Retinal pigment epithelial cell (primary cell): ENCODE results near the gene SYVN1.
"Not testable (repeated sequence)": the region's sequence is repeated elsewhere in the genome, so short reads cannot be mapped to it uniquely, and the experiment has no call there.

Source experiments
- DNase-seq: peaks from one replicate; pipeline ENCODE4 v3.0.0-alpha.2; 2010; ENCODE audit warnings: low read depth
- H3K4me3 ChIP-seq: 2 replicates; pipeline ENCODE4 v1.5.1; 2011; ENCODE audit warnings: mild to moderate bottlenecking, low read length, control low read depth, moderate library complexity
- TF ChIP-seq, protein P1 (sequence below): conservative IDR thresholded peaks from 2 replicates; pipeline ENCODE4 v1.5.1; 2011; ENCODE audit warnings: low read depth, low read length, control low read depth, inconsistent platforms

SYVN1 gene

DNA sequence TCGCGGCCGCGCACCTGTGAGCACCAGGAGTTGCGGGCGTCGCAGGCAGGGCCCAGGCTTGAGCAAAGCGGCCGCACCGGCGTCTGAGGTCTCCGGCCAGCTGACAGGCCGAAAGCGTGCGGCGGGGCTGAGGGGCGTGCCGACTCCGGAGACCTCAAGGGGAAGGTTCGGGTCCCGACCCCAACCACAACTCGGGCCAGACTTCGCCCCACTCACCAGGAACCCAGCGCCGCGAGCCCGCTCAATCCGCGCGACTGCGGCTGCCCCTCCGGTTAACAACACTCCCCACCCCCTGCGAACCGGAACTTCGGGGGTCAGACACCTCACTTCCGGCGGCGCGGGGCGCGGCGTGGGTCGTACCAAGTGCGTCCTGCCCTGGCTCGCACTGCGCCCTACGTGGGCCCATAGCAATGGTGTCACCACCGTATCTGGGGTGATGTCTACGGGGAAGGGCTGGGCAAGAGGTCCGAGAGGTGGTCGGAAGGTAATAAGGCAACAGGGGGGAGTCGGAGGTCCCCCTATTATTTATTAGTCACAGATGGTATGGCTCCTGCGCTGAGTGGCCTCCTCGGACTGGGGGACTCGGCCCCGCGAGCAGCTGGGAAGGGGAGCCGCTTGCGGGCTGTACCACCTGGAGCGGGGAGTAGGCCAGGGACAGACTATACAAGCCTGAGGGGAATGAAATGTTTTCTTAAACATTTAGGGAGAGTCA, at the start of gene SYVN1:
TSS of gene SYVN1 (minus strand) at position 280 of the 712 bp plus-strand sequence. CDS start 918 bp downstream, outside the sequence.
- peak; percentile 62 for DNase-seq
- TF ChIP-seq, protein P1, sequence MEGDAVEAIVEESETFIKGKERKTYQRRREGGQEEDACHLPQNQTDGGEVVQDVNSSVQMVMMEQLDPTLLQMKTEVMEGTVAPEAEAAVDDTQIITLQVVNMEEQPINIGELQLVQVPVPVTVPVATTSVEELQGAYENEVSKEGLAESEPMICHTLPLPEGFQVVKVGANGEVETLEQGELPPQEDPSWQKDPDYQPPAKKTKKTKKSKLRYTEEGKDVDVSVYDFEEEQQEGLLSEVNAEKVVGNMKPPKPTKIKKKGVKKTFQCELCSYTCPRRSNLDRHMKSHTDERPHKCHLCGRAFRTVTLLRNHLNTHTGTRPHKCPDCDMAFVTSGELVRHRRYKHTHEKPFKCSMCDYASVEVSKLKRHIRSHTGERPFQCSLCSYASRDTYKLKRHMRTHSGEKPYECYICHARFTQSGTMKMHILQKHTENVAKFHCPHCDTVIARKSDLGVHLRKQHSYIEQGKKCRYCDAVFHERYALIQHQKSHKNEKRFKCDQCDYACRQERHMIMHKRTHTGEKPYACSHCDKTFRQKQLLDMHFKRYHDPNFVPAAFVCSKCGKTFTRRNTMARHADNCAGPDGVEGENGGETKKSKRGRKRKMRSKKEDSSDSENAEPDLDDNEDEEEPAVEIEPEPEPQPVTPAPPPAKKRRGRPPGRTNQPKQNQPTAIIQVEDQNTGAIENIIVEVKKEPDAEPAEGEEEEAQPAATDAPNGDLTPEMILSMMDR, result no peak
- peak within 1 kb of the TSS; percentile 91 for H3K4me3 ChIP-seq

DNA sequence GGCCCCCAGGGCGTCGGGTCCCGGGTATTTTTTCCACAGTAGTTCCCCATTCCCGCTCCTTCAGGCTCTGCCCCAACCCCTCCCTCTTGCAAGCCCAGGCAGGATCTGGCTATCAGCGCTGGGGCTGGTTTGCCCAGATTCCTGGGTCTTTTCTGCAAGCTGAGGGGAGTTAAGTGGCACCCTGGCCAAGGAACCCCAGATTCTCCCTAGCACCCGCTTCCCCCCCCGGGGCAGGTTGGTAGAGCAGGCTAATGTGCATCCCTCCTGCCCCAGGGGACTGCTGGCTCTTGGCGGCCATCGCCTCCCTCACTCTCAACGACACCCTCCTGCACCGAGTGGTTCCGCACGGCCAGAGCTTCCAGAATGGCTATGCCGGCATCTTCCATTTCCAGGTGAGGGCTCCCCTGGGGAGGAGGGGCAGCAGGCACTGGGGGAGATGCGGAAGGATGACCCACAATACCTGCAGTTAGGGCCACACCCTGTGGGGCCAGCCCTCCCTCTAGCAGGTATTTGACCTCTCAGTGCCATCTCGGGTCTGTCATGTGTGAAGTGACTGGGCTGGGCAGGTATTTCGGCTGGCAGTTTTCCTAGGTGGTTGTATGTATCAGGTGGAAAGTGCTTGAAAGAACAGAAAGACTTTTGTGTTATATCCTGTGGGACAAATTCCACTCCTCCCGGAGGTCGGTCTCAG, 49.0 kb upstream of the SYVN1 start:
- H3K4me3 ChIP-seq, result no peak overlapping the region
- TF ChIP-seq, protein P1, result no peak
- no peak for DNase-seq

DNA sequence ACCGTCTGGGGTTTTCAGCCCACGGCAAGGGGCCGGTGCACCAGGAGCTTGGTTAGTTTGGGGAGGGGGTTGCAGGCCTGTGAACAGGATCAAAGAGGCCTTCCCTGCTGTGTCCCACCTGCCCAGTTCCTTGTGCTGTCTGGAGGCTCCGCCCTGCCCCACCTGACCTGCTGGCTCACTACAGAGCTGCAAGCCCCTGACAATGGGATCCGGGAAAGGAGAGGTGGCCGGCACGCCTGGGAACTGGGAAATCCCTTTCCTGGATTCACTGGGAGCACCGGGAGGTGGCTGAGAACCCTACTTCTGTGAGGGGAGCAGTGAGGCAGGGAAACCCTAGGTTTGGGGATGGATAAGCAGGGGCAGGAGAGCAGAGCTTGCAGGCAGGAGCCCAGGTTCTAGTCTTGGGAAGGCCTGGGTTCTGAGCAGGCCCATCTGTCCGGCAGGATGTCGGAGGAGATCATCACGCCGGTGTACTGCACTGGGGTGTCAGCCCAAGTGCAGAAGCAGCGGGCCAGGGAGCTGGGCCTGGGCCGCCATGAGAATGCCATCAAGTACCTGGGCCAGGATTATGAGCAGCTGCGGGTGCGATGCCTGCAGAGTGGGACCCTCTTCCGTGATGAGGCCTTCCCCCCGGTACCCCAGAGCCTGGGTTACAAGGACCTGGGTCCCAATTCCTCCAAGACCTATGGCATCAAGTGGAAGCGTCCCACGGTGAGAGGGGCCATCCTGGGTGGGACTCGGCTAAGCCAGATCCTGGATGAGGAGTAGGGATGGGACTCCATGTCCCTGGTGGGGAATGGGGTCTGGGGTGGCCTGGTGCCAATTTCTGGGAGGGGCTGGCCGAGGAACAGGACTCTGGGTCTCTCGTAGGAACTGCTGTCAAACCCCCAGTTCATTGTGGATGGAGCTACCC, 48.2 kb upstream of the SYVN1 start:
- peak overlapping the region; percentile 85 for H3K4me3 ChIP-seq
- DNase-seq, result no peak
- TF ChIP-seq, protein P1, result no peak

- DNase-seq, result no peak
- TF ChIP-seq, protein P1, result no peak
- peak within 1 kb of the TSS; percentile 85 for H3K4me3 ChIP-seq
Measured at GRCh38 chr11:65181569-65182257, 47.4 kb upstream of the SYVN1 start, which contains the start of gene CAPN1. Gene CAPN1, plus strand, starts transcription at chr11:65181928. Its CDS starts 774 bp downstream, at chr11:65182702.

GRCh38 chr11:65180877-65181568, 46.7 kb upstream of the SYVN1 start:
- DNase-seq, result no peak
- peak overlapping the region; percentile 85 for H3K4me3 ChIP-seq
- TF ChIP-seq, protein P1, result peak; percentile 49

- not testable (repeated sequence) for H3K4me3 ChIP-seq, DNase-seq
Measured at GRCh38 chr11:65174571-65175010, 40.3 kb upstream of the SYVN1 start.
